ENCODE measurements around the gene FBH1. TPM values are rescaled to one million over a fixed set of nuclear protein-coding genes. Genes with fewer than 3 reads are reported as not detected.
A peak's percentile ranks its signal among the peaks of the same experiment; 100 is the strongest.

FBH1 gene
- total and polyA plus RNA-seq, 9 of the 15 experiments (the other 6 are each of a cell fraction or from before 2014, with no cell fraction given): 13.4 to 108 (median 77.8) TPM

- no peak for TF ChIP-seq ZNF586 (CRISPR knock-in tag; conservative IDR thresholded peaks at IDR 0.05)
- TF ChIP-seq ETV5 (CRISPR knock-in tag; IDR thresholded peaks at IDR 0.05; ENCODE audit: low read depth): peak; percentile 64; the same call in 1 of the 2 replicates
- peak; percentile 50; the same call in 1 of the 2 replicates for TF ChIP-seq MTA3 (IDR thresholded peaks at IDR 0.05; ENCODE audit: borderline replicate concordance)
- TF ChIP-seq NR4A1 (CRISPR knock-in tag; IDR thresholded peaks at IDR 0.05): no peak
- TF ChIP-seq NR4A1 (tag; IDR thresholded peaks at IDR 0.05): peak; percentile 89
- no peak for TF ChIP-seq KDM4B (IDR thresholded peaks at IDR 0.05; ENCODE audit: borderline replicate concordance in 2 of 2, low read depth in 1 of 2)
- no peak for TF ChIP-seq PHF20 (IDR thresholded peaks at IDR 0.05; ENCODE audit: partially characterized antibody)
- no peak for TF ChIP-seq E2F5 (CRISPR knock-in tag; IDR thresholded peaks at IDR 0.05)
- peak; percentile 87 for TF ChIP-seq TAL1 (IDR thresholded peaks at IDR 0.05)
- peak; percentile 77 for TF ChIP-seq GATAD2A (IDR thresholded peaks at IDR 0.05)
- peak; percentile 5; the same call in 1 of the 2 replicates for TF ChIP-seq EHMT2 (IDR thresholded peaks at IDR 0.05)
- TF ChIP-seq NBN (IDR thresholded peaks at IDR 0.05; ENCODE audit: low read depth): 0 out of 2 replicates have a peak, but pooled peaks have one; percentile 21
- peak in 1 of 2 experiments; percentile 41; a peak in 1 of 4 replicates for TF ChIP-seq KDM1A (IDR thresholded peaks at IDR 0.05)
- no peak for TF ChIP-seq DEAF1 (CRISPR knock-in tag; IDR thresholded peaks at IDR 0.05)
- peak; percentile 37 to 50; a peak in 2 of 4 replicates for TF ChIP-seq MNT (conservative IDR thresholded peaks at IDR 0.05)
- no peak for TF ChIP-seq SMAD2 (IDR thresholded peaks at IDR 0.05; ENCODE audit: low read depth, low read length)
- TF ChIP-seq EP400 (IDR thresholded peaks at IDR 0.05): peak; percentile 37; the same call in 1 of the 2 replicates
- TF ChIP-seq RNF2 (IDR thresholded peaks at IDR 0.05): peak; percentile 76; the same call in 1 of the 2 replicates
- peak; percentile 79; the same call in 1 of the 2 replicates for TF ChIP-seq ERF (CRISPR knock-in tag; IDR thresholded peaks at IDR 0.05)
- peak; percentile 81 for TF ChIP-seq ZNF766 (CRISPR knock-in tag; conservative IDR thresholded peaks at IDR 0.05)
- TF ChIP-seq FOSL1 (tag; conservative IDR thresholded peaks at IDR 0.05): 0 out of 2 replicates have a peak, but pooled peaks have one; percentile 18
- TF ChIP-seq ZBTB17 (CRISPR knock-in tag; IDR thresholded peaks at IDR 0.05): 0 out of 2 replicates have a peak, but pooled peaks have one; percentile 59
- TF ChIP-seq BRD9 (IDR thresholded peaks at IDR 0.05; ENCODE audit: low read depth, partially characterized antibody): peak; percentile 82
- TF ChIP-seq RBM14 (IDR thresholded peaks at IDR 0.05; ENCODE audit: borderline replicate concordance, insufficient read depth, low read depth, low read length): no peak
Observed at GRCh38 chr10:5933909-5934546, 44.0 kb downstream of the FBH1 start (continued).

All from K562 (cell line).